Measurements from ENCODE around the gene CCK.

- no peak for TF ChIP-seq EZH2 (optimal IDR thresholded peaks at IDR 0.05; ENCODE audit: low read depth, low read length)
- TF ChIP-seq EZH2phosphoT487 (IDR thresholded peaks at IDR 0.05; ENCODE audit: low read length): no peak
Observed at GRCh38 chr3:42214565-42215283, 51.3 kb downstream of the CCK start.
